HepG2 (cell line): ENCODE data around the gene RPS10. TPM values are rescaled to one million over a fixed set of nuclear protein-coding genes. Genes with fewer than 3 reads are reported as not detected.

Experiments used
- ATF1 ChIP-seq: IDR thresholded peaks from 2 replicates; pipeline ENCODE4 v1.6.1; 2016; ENCODE audit warnings: mild to moderate bottlenecking, control low read depth
- GLI4 ChIP-seq: sonication (generic); formaldehyde crosslinking; IDR thresholded peaks from 2 replicates; pipeline ENCODE4 v1.5.1; 2020; ENCODE audit warnings: missing genetic modification reagents, mild to moderate bottlenecking, moderate library complexity, borderline replicate concordance
- HCFC1 ChIP-seq: fragments of 150-350 bp; IDR thresholded peaks from 2 replicates; pipeline ENCODE4 v1.6.1; 2014; ENCODE audit warnings: low read depth, low read length
- IRF2 ChIP-seq: IDR thresholded peaks from 2 replicates; pipeline ENCODE4 v1.6.1; 2018; ENCODE audit warnings: missing genetic modification reagents, missing compliant biosample characterization
- MXD3 ChIP-seq: IDR thresholded peaks from 2 replicates; pipeline ENCODE4 v1.6.1; 2016; ENCODE audit warnings: mild to moderate bottlenecking, missing biosample characterization, missing genetic modification reagents
- POGZ ChIP-seq: sonication (generic); formaldehyde crosslinking; IDR thresholded peaks from 2 replicates; pipeline ENCODE4 v1.4.0; 2020; ENCODE audit warnings: mild to moderate bottlenecking, missing genetic modification reagents
- SMAD1 ChIP-seq: sonication (generic); formaldehyde crosslinking; IDR thresholded peaks from 2 replicates; pipeline ENCODE4 v1.4.0; 2020; ENCODE audit warnings: missing genetic modification reagents, low read depth, mild to moderate bottlenecking, borderline replicate concordance
- TCF7L2 ChIP-seq: IDR thresholded peaks from 2 replicates; pipeline ENCODE4 v1.6.1; 2011; ENCODE audit warnings: mild to moderate bottlenecking, low read depth, low read length, moderate library complexity
- TSC22D2 ChIP-seq: sonication (generic); formaldehyde crosslinking; IDR thresholded peaks from 2 replicates; pipeline ENCODE4 v1.5.1; 2020; ENCODE audit warnings: missing genetic modification reagents, mild to moderate bottlenecking, borderline replicate concordance
- ZBTB1 ChIP-seq: sonication (generic); formaldehyde crosslinking; IDR thresholded peaks from 2 replicates; pipeline ENCODE4 v1.4.0; 2020; ENCODE audit warnings: missing genetic modification reagents, borderline replicate concordance
- ZMYM2 ChIP-seq: sonication (generic); formaldehyde crosslinking; IDR thresholded peaks from 2 replicates; pipeline ENCODE4 v1.8.0; 2022; ENCODE audit warnings: mild to moderate bottlenecking, missing genetic modification reagents
- ZNF550 ChIP-seq: sonication (generic); formaldehyde crosslinking; IDR thresholded peaks from 2 replicates; pipeline ENCODE4 v1.4.0; 2020; ENCODE audit warnings: mild to moderate bottlenecking, missing genetic modification reagents, borderline replicate concordance
- ZNF574 ChIP-seq: sonication (generic); formaldehyde crosslinking; IDR thresholded peaks from 2 replicates; pipeline ENCODE4 v1.4.0; 2020; ENCODE audit warnings: missing genetic modification reagents
- ZNF598 ChIP-seq: sonication (generic); formaldehyde crosslinking; IDR thresholded peaks from 2 replicates; pipeline ENCODE4 v1.5.1; 2020; ENCODE audit warnings: mild to moderate bottlenecking, missing genetic modification reagents, borderline replicate concordance
- ZNF615 ChIP-seq: sonication (generic); formaldehyde crosslinking; IDR thresholded peaks from 2 replicates; pipeline ENCODE4 v1.5.0; 2020; ENCODE audit warnings: mild to moderate bottlenecking, missing genetic modification reagents, borderline replicate concordance
- ZNF883 ChIP-seq: sonication (generic); formaldehyde crosslinking; IDR thresholded peaks from 2 replicates; pipeline ENCODE4 v1.5.1; 2020; ENCODE audit warnings: mild to moderate bottlenecking, missing genetic modification reagents; ENCODE audit errors: not compliant biosample characterization
- polyA plus RNA-seq, 8 experiments: library from polyadenylated mRNA; depleted of rRNA in 3 of 8; stranded (reverse) in 7 of 8; unstranded in 1 of 8; fragments of >200 nt; fragmentation: Illumina TruSeq in 4 of 8; extraction: Trizol in 4 of 8; gene quantifications; 2 replicates each; pipeline versions ENCODE4 v1.2.1 to v1.2.3, GENCODE V29; 2011 to 2016; ENCODE audit warnings: low read depth in 4 of 8, missing spikeins in 1 of 8, mixed read lengths in 1 of 8; ENCODE audit not compliant: insufficient read depth in 1 of 8
- total RNA-seq, 5 experiments: library from RNA; depleted of rRNA; stranded (reverse); fragments of >200 nt; fragmentation: Illumina TruSeq; extraction: Trizol; gene quantifications; 2 replicates each; pipeline ENCODE4 v1.2.3, GENCODE V29; 2016; ENCODE audit warnings: low read depth in 1 of 5
- TF ChIP-seq, protein P1 (sequence below): sonication (generic); formaldehyde crosslinking; IDR thresholded peaks from 2 replicates; pipeline ENCODE4 v1.4.0; 2020; ENCODE audit warnings: low read depth, missing genetic modification reagents
- TF ChIP-seq, protein P2 (sequence below): sonication (generic); formaldehyde crosslinking; IDR thresholded peaks from 2 replicates; pipeline ENCODE4 v1.4.0; 2020; ENCODE audit warnings: missing genetic modification reagents
- TF ChIP-seq, protein P3 (sequence below): sonication (generic); formaldehyde crosslinking; IDR thresholded peaks from 2 replicates; pipeline ENCODE4 v1.4.0; 2020; ENCODE audit warnings: missing genetic modification reagents

RPS10 gene
- total and polyA plus RNA-seq, 2 of the 13 experiments (the other 11 are each of a cell fraction or from before 2014, with no cell fraction given) = 2,909 to 4,648 TPM

DNA sequence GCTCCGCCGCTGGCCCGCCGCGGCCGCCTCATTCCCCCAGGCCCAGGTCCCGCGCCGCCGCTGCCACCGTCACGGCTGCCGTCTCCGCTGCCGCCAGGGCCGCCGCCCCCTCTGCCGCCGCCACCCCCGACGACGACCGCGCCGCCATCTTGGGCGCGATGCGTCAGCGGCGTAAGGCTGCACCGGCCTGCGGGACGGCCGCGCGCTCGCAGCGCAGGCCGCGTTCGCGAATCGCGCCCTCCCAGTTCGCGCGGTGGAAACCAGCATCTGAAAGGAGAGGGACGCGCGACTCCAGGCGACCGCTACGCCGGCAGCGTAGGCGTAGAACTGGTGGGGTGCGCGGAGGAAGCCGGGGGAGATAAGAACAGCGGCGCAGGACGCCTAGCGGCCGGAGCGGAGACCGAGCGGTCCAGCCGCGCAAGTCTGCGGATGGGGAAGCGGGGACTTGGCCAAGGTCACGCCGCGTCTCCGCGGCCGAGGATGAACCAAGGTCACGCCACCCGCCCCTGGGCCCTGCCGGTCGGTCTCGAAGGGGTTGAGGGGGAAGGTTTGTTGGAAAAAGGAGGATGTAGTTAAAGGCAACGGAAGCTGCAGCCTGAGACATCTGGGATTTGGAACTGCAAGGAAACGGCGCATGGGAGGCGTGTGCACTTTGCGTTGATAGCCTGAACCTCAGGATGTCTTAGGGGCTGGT, 33.2 kb downstream of the RPS10 start, which contains the start of gene NUDT3 (continued):
- TF ChIP-seq ZMYM2 (CRISPR knock-in tag) (peak; percentile 71; the same call in 1 of the 2 replicates), ZNF615 (CRISPR knock-in tag) (no peak), MXD3 (CRISPR knock-in tag) (no peak), GLI4 (CRISPR knock-in tag) (no peak; the same call in 1 of the 2 replicates), POGZ (CRISPR knock-in tag) (peak; percentile 94), ZBTB1 (CRISPR knock-in tag) (peak; percentile 53; the same call in 1 of the 2 replicates), TSC22D2 (CRISPR knock-in tag) (peak; percentile 71; the same call in 1 of the 2 replicates), ATF1 (CRISPR knock-in tag) (no peak), HCFC1 (no peak), ZNF598 (CRISPR knock-in tag) (peak; percentile 69; the same call in 1 of the 2 replicates), SMAD1 (CRISPR knock-in tag) (peak; percentile 52; the same call in 1 of the 2 replicates), ZNF883 (CRISPR knock-in tag) (peak; percentile 70), ZNF574 (CRISPR knock-in tag) (no peak; the same call in none of the 2 replicates), IRF2 (CRISPR knock-in tag) (peak; percentile 82; the same call in 1 of the 2 replicates), TCF7L2 (no peak), ZNF550 (CRISPR knock-in tag) (no peak)
- TF ChIP-seq, protein P1, sequence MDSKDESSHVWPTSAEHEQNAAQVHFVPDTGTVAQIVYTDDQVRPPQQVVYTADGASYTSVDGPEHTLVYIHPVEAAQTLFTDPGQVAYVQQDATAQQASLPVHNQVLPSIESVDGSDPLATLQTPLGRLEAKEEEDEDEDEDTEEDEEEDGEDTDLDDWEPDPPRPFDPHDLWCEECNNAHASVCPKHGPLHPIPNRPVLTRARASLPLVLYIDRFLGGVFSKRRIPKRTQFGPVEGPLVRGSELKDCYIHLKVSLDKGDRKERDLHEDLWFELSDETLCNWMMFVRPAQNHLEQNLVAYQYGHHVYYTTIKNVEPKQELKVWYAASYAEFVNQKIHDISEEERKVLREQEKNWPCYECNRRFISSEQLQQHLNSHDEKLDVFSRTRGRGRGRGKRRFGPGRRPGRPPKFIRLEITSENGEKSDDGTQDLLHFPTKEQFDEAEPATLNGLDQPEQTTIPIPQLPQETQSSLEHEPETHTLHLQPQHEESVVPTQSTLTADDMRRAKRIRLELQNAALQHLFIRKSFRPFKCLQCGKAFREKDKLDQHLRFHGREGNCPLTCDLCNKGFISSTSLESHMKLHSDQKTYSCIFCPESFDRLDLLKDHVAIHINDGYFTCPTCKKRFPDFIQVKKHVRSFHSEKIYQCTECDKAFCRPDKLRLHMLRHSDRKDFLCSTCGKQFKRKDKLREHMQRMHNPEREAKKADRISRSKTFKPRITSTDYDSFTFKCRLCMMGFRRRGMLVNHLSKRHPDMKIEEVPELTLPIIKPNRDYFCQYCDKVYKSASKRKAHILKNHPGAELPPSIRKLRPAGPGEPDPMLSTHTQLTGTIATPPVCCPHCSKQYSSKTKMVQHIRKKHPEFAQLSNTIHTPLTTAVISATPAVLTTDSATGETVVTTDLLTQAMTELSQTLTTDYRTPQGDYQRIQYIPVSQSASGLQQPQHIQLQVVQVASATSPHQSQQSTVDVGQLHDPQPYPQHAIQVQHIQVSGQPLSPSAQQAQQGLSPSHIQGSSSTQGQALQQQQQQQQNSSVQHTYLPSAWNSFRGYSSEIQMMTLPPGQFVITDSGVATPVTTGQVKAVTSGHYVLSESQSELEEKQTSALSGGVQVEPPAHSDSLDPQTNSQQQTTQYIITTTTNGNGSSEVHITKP (CRISPR knock-in tag) = 0 out of 2 replicates have a peak, but pooled peaks have one; percentile 46
- TF ChIP-seq, protein P2, sequence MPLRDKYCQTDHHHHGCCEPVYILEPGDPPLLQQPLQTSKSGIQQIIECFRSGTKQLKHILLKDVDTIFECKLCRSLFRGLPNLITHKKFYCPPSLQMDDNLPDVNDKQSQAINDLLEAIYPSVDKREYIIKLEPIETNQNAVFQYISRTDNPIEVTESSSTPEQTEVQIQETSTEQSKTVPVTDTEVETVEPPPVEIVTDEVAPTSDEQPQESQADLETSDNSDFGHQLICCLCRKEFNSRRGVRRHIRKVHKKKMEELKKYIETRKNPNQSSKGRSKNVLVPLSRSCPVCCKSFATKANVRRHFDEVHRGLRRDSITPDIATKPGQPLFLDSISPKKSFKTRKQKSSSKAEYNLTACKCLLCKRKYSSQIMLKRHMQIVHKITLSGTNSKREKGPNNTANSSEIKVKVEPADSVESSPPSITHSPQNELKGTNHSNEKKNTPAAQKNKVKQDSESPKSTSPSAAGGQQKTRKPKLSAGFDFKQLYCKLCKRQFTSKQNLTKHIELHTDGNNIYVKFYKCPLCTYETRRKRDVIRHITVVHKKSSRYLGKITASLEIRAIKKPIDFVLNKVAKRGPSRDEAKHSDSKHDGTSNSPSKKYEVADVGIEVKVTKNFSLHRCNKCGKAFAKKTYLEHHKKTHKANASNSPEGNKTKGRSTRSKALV = peak; percentile 97
- TF ChIP-seq, protein P3, sequence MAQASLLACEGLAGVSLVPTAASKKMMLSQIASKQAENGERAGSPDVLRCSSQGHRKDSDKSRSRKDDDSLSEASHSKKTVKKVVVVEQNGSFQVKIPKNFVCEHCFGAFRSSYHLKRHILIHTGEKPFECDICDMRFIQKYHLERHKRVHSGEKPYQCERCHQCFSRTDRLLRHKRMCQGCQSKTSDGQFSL (CRISPR knock-in tag) = no peak; the same call in 1 of the 2 replicates
